ENCODE data around the gene GPR152.

Gene GPR152

DNA sequence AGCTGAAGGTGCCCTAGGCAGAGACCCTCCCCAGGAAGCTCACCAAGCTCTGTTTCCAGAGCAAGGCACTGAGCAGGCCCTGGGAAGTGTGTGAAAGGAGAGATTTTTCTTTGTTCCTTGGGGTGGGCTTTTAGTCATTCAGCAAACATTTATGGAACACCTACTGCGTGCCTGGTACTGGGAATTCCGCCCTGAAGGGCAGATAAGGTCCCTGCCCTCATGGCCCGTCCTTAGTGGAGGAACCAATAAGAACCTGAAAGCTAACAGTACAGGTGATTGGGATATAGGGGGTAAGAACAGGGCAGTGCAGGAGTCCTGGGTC, 12.6 kb upstream of the GPR152 start:
- no peak for DNase-seq (ENCODE audit: low spot score)

DNA sequence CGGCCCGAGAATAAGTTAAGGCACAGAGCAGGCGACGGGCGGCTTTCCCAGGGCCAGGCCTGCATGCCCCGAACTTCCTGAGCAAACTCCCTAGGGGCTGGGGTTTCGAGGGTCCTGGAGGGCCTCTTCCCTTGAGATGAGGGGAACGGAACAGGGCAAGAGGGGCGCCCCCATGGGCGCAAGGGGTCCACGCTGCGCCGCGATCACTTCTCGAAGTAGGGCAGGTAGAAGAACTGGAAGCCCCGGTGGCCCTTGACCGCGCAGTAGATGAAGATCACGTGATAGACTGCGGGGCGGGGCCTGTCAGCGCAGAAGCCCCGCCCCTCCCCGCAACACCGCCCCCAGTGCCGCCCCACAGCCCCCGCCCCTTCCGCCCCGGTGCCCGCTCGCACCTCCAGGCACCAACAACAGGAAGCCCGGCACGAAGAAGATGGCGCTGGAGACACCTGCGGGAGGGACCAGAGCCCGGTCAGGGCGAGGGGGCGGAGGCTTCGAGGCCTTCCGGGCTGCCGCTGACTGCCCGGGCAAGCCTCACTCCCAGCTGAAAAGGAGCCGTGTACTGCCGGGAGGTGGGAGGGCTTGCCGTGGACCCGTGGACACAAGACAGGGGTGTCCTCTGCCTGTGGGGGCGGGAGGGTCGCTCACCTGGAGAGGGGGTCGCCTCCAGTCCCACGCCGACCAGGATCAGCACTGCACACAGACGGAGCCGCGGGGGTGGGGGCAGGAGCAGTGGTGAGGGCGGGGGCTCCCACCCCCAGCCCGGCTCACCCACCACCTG, 12.1 kb upstream of the GPR152 start:
- peak; percentile 81 for DNase-seq (ENCODE audit: low spot score)

DNA sequence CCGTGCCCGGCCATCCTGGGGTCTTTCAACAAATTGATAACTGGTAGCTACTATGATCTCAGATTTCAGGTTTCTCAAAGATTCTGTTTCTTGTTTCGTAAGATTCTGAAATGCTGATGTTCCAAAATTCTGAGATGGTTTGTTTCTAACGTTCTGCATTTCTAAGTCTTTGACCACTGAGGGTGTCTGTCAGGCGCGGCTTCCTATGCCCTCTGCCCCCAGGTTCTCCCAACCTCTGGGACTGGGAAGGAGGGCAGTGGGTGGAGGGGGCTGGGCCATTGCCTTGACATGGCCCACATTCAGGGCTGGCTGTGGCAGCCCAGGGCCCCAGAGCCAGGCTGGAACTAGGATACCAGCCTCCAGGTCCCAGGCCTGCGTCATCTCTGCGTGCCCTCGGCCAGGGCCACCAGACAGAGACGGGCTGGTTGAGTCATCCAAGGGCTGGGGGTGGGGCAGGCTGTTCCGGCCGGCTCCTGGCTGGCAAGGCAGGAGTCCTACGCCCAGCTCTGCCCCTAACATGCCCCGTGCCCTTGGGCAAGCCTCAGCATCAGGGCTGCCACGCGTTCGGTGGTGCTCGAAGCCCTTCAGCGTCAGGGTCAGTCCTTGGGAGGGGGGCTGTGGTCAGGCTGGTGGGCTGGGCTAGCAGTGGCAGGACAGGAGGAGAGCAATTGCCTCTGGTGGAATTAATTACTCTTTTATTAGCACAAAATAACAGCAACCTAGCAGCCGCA, 11.3 kb upstream of the GPR152 start:
- no peak for DNase-seq (ENCODE audit: low spot score)

DNA sequence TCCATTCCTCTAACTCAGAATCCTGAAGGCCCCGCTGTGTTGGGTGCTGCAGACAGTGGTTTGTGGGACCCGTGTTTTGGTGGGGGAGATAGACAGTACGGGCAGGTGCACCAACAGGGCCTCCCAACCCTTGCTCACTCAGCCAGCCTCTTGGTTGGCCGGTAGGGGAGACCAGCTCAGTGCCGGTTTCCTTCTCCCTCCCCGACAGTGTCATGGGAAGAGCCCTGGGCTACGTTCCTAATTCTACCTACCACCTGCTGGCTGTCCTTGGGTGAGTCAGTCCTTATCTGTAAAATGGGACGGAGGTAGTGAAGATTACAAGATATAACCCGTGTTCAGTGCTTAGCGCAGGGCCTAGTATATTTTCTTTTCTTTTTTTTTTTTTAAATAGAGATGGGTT, 10.7 kb upstream of the GPR152 start:
- DNase-seq (ENCODE audit: low spot score), result no peak

DNA sequence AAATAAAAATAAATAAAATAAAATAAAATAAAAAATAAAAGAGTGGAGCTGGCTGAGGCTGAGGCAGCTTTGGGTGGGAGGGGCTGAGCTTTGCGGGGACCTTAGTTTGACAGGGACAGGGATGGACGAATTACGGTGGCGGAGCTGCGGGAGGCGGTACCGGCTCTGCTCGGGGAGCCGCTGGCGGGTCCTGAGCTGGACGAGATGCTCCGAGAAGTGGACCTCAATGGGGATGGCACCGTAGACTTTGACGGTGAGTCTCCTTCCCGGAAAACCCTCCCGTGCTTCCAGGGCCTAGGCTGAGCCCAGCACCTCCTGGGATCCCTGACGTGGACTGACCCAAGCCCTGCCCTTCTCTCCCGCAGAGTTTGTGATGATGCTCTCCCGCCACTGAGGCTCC, 5.7 kb upstream of the GPR152 start:
- no peak for DNase-seq (ENCODE audit: low spot score)

DNA sequence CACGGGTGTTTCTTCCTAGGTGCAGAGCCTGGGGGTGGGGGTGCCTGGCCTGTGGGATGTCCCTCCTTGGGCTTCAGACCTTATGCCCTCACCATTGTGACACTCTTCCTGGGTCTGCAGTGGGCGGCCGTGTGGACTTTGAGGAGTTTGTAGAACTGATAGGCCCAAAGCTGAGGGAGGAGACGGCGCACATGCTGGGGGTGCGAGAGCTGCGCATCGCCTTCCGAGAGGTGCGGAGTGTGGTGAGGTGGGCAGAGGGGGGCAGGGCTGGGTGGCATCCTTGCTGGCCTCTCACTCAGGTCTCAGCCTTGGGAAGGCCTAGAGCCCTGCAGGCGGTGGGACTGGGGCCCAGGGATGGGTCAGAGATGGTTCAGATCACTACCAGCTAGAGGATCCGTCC, 4.9 kb upstream of the GPR152 start:
- DNase-seq (ENCODE audit: low spot score), result no peak

DNA sequence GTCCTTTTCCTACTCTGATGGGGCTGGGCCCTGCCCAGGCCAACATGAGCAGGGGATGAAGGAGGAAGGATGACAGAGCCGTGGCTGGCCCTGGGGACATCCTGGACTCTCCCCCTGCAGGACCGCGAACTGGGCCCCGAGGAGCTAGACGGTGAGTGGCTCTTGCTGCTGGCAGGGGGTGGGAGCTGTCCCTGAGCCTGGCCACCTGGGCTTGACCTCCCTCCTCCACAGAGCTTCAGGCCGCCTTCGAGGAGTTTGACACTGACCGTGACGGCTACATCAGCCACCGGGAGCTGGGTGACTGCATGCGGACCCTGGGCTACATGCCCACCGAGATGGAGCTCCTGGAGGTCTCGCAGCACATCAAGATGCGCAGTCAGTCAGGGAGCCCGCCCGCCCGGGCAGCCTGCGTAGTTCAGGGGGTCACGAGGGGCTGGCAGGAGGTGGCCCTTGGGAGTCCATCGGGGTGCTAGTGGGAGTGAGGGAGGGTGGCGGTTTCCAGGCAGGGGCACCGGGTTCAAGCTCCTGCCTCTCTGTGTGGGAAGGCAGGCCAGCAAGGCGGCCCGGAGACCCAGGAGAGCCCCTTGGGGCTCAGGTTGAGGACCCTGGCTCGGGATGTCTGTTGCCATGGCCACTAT, 3.7 kb upstream of the GPR152 start:
- no peak for DNase-seq (ENCODE audit: low spot score)

DNA sequence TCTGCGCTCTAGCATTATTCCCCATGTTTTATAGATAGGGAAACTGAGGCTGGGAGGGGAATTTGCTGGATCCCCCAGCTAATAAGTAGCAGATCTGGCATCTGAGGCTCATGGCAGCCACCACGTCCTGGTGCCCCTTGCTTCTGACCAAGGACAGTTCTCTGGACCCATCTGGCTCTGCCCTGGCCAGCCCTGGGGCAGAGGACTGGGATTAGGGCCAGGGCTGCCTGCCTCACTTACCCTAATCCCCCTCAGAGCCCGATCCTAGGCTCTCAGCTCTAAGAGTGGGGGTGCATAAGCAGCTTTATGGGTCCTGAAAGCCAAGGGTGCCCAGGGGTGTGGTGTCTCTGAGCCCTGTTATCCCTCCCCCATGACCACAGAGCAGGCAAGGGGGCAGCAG, 2.5 kb upstream of the GPR152 start, which contains the start of gene CABP4:
Gene CABP4 (plus strand): TSS at position 301 of the 400 bp plus-strand sequence. CDS start 70 bp downstream, at position 371.
- DNase-seq (ENCODE audit: low spot score), result no peak

DNA sequence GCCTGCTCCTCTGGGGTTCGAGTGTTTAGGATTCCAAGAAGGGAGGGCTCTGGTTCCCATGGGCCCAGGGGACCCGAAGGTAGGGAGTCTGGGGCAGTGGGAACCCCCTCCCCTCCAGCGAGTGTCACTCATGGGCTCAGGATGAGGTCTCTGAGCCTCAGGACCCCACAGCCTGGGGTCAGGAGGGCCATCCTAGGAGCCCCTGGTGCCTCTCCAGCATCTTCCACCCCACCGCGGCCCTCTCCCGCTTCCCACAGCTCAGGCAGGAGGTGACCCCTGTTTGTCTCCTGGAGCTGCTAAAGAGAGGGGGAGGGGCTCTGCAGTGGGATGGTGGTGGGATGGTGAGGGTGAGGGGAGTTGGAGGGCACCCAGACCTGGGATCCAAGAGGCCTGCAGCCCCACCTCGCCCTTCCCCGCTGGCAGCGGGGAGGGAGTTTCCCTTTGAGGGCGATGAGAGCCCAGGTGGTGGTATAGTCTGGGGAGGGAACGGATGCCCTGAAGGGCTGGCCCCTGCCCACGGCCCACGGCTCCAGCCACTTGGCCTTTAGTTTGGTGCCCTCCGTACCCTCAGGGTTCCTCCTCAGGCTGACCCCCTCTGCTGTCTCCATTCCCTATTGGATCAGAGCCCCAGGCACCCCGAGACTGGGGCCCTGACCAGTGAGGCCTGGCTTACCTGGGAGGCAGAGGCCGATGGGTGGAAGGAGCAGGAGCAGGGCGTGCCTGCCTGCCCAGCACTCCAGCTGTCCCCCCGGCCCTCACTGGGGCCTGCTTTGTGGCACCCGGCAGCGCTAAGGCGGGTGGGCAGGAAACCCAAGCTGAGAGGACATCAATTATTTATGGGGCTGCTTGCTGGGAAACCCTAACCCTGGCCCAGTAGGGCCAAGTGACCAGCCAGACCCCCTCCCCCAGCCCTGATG, 1.5 kb upstream of the GPR152 start:
- no peak for DNase-seq (ENCODE audit: low spot score)

DNA sequence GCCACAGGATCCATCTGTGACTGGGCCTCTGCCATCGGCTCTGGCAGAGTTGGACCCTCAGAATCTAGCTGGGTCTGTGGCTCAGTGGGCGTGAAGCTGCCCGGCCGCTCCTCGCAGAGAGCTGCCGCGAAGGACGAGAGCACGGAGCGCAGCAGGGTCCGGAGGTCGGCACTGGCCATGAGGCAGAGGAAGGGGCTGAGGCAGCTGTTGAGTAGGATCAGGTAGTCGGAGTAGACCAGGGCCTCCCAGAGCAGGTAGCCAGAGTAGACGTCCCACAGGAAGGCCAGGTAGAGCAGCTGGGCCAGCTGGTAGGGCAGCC, 912 bp downstream of the GPR152 start:
- no peak for DNase-seq (ENCODE audit: low spot score)

DNA sequence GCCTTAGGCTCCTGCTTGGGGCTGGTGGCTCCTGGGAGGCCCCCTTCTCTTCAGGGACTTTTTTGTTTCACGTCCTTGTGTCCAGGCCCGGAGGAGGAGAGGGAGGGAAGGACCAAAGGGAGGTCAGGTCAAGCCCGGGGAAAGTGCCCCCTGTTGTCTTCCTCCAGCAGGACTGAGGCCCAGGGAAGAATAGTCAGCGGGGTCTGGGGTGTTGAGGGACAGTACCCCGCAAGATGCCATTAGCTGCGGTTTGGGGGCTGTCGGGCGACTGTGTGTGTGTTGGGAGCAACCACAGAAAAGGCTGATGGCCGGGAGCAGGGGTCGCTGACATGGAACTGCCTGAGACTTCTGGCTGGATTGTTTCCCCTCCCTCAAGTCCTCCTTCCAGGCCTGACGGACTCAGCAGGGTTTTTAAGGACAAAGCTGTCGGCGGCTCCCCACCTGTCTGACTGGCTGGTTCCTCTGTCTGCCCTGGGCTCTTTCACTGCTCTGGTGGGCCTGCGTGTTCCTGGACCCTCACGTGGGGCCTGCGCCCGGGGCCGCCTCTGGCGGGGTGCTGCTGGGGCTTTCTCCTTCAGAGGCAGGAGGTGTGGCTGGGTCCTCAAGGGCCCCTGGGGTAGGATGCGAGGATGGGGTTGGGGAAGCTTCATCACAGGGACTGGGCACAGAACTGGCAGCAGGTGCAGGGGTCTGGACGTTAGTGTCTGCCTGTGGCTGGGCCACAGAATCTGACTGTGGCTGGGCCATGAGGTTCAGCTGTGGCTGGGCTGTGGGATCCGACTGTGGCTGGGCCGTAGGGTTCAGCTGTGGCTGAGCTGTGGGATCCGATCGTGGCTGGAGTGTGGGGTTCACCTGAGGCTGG, 1.5 kb downstream of the GPR152 start:
- no peak for DNase-seq (ENCODE audit: low spot score)

DNA sequence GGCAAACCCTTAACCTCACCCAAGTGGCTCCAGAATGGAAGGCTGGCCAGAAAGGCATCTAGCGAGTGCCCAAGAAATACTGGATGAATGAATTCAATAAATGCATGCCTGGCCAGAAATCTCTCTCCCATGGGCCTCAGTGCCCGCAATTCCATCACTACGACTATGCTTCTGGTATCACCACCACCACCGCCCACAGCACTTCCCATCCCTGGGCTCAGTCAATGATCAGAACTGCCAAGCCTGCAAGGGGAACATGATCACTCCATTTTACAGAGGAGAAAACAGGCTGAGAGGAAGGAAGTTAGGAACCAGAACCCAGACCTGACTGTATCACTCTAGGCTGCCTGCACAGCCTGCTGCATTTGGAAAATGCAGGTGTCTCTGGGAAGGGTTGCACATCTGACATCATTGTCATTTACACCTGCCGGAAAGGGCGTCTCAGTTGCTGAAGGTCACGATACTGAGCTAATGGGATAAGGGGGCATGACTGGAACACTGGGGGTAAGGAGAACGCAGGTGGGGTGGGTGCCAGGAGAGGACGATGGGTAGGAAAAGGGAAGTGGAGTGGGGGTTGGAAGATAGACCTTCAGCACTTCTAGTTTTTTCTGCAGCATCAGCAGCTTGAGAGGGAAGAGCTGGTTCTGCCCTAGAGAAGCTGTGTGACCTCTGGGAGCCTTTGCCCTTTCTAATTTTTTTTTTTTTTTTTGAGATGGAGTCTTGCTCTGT, 3.2 kb downstream of the GPR152 start:
- DNase-seq (ENCODE audit: low spot score), result no peak

DNA sequence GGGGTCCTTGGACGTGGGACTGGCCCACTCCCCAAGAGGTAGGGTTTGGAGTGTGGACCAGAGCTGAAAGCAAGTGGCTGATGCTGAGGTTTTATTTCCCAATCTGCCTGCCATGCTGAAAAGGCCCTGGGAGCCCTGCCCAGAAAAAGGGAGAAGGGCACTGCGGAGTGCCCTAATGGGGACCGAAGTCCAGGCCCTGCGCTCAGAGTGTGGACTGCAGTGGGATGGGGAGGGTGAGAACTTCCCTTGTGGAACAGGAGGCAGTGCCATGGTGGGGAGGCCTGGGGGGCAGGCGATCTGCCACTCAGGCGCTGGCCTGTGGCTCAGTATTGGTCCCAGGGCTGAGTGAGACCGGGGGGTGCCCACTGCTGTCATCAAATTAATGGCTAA, 4.3 kb downstream of the GPR152 start:
- DNase-seq (ENCODE audit: low spot score), result no peak

DNA sequence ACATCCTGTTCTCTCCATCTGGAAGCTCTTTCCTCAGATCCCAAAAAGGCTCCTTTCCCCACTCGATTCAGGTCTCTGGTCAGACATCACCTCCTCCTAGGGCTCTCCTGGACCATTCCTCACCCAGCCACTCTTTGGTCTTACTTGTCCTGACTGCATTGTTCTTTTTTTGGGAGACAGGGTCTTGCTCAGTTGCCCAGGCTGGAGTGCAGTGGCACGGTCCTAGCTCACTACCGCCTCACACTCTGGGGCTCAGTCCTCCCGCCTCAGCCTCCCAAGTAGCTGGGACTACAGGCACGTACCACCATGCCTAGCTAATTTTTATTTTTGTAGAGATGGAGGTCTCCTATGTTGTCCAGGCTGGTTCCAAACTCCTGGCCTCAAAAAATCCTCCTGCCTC, 7.0 kb downstream of the GPR152 start:
- no peak for DNase-seq (ENCODE audit: low spot score)

DNA sequence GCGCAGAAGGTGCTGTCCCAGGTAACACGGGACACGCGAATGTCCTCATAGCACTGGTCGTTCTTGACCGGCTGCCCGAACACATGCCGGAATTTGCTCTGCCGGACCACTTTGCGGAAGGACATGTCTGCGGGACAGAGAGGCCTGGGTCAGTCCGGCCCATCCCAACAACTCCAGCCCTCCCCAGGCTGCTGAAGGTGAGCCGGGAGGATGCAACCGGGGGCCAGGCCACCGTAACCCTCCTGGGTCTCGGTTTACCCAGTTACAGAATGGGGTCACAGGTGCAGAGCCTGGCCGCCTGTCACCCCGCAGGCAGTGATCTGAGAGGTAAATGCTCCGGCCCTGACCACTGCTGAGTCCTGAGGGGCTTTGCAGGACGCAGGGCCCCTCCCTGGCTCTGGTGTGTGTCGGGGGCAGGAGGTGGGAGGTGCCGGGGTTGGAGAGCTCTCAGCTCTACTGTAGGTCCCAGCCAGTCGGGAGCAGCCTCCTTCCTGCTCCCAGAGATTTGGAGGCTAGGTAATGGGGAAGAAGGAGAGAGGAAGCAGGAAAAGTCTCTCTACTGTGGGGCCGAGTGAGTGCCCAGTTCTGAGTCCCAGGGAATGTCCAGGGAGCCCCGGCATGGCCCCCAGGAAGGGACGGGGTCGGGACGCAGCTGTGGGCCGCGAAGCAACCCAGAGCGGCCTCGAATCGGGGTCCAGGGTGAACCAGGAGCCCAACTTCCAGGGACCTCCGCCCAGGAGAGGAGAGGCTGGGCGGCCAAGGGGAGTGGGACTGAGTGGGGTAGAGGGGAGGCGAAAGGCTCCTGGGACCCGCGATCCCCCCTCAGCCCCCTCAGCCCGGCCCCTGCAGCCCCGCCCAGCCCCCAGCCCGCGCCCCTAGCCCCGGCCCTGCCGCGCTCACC, 9.8 kb downstream of the GPR152 start:
- no peak for DNase-seq (ENCODE audit: low spot score)

DNA sequence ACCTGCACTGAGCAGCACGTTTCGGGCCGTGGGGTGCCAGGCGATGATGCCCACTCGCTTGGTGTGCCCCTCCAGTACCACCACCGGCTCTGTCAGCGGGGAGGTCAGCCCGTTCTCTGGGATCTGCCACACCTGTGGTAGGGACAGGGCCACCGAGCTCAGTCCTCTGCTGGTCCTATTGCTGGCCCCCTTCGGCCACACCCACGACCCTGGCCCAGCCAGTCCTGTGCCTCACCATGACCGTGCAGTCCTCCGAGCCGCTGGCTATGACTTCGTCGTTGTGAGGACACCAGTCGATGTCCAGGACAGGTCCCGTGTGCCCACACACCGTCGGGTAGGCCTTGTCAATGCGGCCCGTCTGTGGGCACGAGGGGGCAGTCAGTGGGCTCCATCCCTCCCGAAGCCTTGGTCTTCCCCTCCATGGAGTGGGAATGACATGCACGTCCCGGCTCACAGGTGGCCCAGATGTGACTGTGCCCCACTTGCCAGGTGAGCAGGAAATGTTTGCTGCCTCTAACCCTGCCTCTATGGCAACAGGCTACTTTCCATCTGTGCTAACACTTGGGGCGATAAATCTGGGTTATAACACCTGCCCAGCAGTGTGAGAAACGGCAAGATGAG, 10.7 kb downstream of the GPR152 start:
- no peak for DNase-seq (ENCODE audit: low spot score)

DNA sequence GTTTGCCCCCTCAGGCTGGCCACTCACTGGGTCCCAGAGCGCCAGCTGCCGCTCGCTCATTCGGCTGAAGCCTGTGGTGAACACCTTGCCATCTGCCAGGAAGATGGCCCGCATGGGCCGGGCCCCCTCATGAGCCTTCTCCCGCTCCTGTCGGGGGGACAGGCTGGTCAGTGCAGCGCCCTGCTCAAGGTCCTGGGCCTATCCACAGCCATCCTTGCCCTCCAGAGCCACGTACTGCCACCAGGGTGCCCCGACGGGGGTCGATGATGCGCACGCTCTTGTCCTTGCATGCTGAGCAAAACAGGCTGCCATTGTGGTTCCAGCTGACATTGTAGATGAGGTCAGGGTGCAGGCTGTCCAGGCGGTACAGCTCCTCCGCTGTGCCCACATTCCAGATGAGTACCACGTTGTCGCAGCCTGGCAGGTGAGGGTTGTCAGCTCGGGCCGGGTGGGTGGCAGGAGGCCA, 11.4 kb downstream of the GPR152 start:
- DNase-seq (ENCODE audit: low spot score), result no peak

DNA sequence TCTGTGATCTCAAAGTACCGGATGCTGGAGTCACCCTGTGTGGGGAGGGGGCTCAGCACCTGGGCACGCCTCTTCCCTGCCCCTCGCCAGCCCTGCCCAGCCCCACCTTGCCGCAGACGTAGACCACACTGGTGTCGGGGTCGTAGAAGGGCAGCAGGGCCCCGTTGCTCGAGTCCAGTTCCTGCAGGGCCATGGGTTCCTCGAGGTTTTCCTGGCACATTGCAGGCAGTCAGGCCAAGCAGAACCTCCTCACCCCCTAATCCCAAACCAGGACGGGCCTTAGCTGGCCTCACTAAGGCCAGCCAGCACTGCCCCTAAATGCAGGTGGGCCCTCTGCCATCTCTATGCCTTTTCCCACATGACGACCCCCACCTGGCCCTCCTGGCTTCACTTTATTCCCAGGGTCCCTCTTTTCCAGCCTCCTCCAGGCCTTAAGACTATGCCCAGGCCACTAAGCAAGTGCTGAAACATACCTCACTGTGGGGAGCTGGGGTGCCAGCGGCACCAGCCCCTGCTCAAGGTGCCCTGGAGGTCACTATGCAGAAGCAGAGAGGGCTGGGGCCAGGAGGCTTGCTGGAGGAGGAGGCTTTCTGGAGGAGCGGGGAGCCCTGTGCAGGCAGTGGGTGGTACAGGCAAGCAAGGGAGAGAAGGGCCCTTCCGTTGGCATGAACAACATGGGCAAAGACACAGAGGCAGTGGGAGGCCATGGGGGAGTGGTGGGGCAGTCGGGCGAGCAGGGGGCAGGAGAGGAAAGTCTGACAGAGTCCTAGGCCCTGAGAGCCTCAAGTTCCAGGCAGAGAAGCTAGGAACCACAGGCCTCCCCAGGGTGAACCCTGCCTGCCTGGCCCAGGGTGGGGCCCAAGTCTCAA, 12.1 kb downstream of the GPR152 start:
- DNase-seq (ENCODE audit: low spot score), result no peak

All from globus pallidus (tissue), 1 donor.